ENCODE measurements around the gene LSM7. TPM values are rescaled to one million over a fixed set of nuclear protein-coding genes. Genes with fewer than 3 reads are reported as not detected.
A peak's percentile ranks its signal among the peaks of the same experiment; 100 is the strongest.

LSM7 gene
- total and polyA plus RNA-seq, 11 donors = 33.8 to 213 (median 47.7) TPM

- Histone ChIP-seq H3K4me1 (peaks cover 9 to 53% (median 41%) of the 10 kb centered on the region in 12 donors), H3K9me3 (no peaks in the 10 kb centered on the region), H3K27ac (peak overlapping the region in 9 of 12 donors; percentile 8 to 56 (median 18)), H3K36me3 (peaks cover 0 to 45% (median 29%) of the 10 kb centered on the region in 9 donors), H3K27me3 (no peaks in the 10 kb centered on the region), H3K4me3 (peak overlapping the region in 2 of 12 donors; percentile 13 to 21)
- TF ChIP-seq POLR2A (IDR thresholded peaks at IDR 0.05) = no peak
- TF ChIP-seq, protein P1, sequence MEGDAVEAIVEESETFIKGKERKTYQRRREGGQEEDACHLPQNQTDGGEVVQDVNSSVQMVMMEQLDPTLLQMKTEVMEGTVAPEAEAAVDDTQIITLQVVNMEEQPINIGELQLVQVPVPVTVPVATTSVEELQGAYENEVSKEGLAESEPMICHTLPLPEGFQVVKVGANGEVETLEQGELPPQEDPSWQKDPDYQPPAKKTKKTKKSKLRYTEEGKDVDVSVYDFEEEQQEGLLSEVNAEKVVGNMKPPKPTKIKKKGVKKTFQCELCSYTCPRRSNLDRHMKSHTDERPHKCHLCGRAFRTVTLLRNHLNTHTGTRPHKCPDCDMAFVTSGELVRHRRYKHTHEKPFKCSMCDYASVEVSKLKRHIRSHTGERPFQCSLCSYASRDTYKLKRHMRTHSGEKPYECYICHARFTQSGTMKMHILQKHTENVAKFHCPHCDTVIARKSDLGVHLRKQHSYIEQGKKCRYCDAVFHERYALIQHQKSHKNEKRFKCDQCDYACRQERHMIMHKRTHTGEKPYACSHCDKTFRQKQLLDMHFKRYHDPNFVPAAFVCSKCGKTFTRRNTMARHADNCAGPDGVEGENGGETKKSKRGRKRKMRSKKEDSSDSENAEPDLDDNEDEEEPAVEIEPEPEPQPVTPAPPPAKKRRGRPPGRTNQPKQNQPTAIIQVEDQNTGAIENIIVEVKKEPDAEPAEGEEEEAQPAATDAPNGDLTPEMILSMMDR (IDR thresholded peaks at IDR 0.05) = no peak
- WGBS, 4 donors = 51 to 85% (median 70%) methylated on average over 32 to 74 of the region's 74 CpGs
- intact Hi-C loops (cut with DNase I) = loop anchor here in 9 of 10 donors (1.0 to 10.0 kb wide), 8 partner anchors 39 to 119 kb away; partner anchors contain the start of genes DOT1L (in 1 of the 9), PLEKHJ1 (in 1 of the 9) and SF3A2 (in 1 of the 9)
- peak in 2 of 4 donors; percentile 10 to 29 for ATAC-seq
- DNase-seq = peak in 2 of 5 donors; percentile 60 to 64
These were observed 52.6 kb downstream of the LSM7 start for GRCh38 chr19:2275588-2276428.

- Histone ChIP-seq H3K4me3 (no peak overlapping the region), H3K27ac (peak overlapping the region in 8 of 12 donors; percentile 8 to 56 (median 24)), H3K9me3 (no peaks in the 10 kb centered on the region), H3K4me1 (peaks cover 9 to 53% (median 41%) of the 10 kb centered on the region in 12 donors), H3K36me3 (peaks cover 0 to 45% (median 29%) of the 10 kb centered on the region in 9 donors), H3K27me3 (no peaks in the 10 kb centered on the region)
- ATAC-seq = peak; percentile 33 to 58 (median 42)
- intact Hi-C loops (cut with DNase I) = loop anchor here in 9 of 10 donors (1.0 to 10.0 kb wide), 13 partner anchors 38 to 123 kb away; partner anchors contain the start of genes PLEKHJ1 (in 3 of the 9), SF3A2 (in 3 of the 9), AP3D1 (in 2 of the 9) and DOT1L (in 2 of the 9)
- TF ChIP-seq, protein P1 (IDR thresholded peaks at IDR 0.05) = peak; percentile 32 to 67 (median 53)
- TF ChIP-seq POLR2A (IDR thresholded peaks at IDR 0.05) = no peak
- peak; percentile 66 to 79 (median 78) for DNase-seq
- WGBS, 4 donors = 49 to 55% (median 54%) methylated on average over 14 to 16 of the region's 16 CpGs
These were observed 53.4 kb downstream of the LSM7 start for GRCh38 chr19:2274931-2275535.

DNA sequence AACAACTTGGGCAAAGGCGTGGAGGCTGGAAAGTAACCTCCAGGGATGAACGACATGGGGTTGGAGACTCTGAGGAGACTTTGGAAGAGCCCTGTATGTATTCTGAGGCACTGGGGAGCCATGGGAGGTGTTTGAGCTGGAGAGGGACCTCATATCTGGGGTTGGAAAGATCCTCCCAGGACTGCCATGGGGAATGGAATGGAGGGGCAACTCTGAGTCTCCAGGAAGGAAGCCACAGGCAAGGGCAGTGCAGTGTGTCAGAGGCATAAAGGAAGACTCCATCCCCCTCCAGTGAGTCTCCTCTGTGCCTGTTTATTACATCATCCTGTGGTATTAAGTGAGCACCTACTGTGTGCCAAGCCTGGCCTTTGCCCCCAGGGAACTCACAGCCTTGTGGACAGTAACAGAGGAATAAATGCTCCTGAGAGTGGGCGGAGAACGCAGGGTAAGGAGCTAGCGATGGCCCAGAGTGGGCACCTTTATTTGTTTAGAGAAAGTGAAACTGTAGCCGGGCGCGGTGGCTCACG is 54.1 kb downstream of the LSM7 start:
- DNase-seq (no peak), ATAC-seq (no peak)
- Histone ChIP-seq H3K9me3 (no peaks in the 10 kb centered on the region), H3K4me1 (peaks cover 9 to 53% (median 41%) of the 10 kb centered on the region in 12 donors), H3K27ac (peak overlapping the region in 11 of 12 donors; percentile 11 to 100 (median 78)), H3K36me3 (peaks cover 0 to 45% (median 29%) of the 10 kb centered on the region in 9 donors), H3K4me3 (peak overlapping the region in 7 of 12 donors; percentile 18 to 100 (median 96)), H3K27me3 (no peaks in the 10 kb centered on the region)
- intact Hi-C loops (cut with DNase I) = loop anchor here in 9 of 10 donors (2.0 to 10.0 kb wide), 11 partner anchors 37 to 122 kb away; partner anchors contain the start of genes PLEKHJ1 (in 3 of the 9), SF3A2 (in 3 of the 9), AP3D1 (in 2 of the 9) and DOT1L (in 2 of the 9)
- TF ChIP-seq, protein P1 (IDR thresholded peaks at IDR 0.05) = no peak
- no peak for TF ChIP-seq POLR2A (IDR thresholded peaks at IDR 0.05)
- WGBS, 4 donors = 88 to 91% (median 89%) methylated on average over 9 of the region's 9 CpGs
